HG03196 (cell line): ENCODE measurements around the gene ABITRAM.
"Not testable (repeated sequence)": the region's sequence is repeated elsewhere in the genome, so short reads cannot be mapped to it uniquely, and the experiment has no call there.

Source experiments
- ATAC-seq: cut with Tn5 transposase; IDR thresholded peaks from one replicate; pipeline ENCODE4 v1.9.1; 2021; ENCODE audit not compliant: unreplicated experiment

The ABITRAM gene

GRCh38 chr9:108934323-108934893 lies at the start of gene ABITRAM:
TSS of gene ABITRAM (plus strand) at chr9:108934400. CDS start at chr9:108934487, 87 bp downstream.
- ATAC-seq = peak; percentile 79

GRCh38 chr9:108884701-108885100 lies 49.5 kb upstream of the ABITRAM start:
- ATAC-seq = no peak

- ATAC-seq = peak; percentile 98
These were observed 48.4 kb upstream of the ABITRAM start for GRCh38 chr9:108885643-108886348.

GRCh38 chr9:108886594-108887271 lies 47.5 kb upstream of the ABITRAM start:
- ATAC-seq = not testable (repeated sequence)

- ATAC-seq = no peak
These were observed 44.5 kb upstream of the ABITRAM start for GRCh38 chr9:108889649-108890067.

- ATAC-seq = no peak
These were observed 39.8 kb upstream of the ABITRAM start for GRCh38 chr9:108894225-108894997.

GRCh38 chr9:108897324-108898096 lies 36.7 kb upstream of the ABITRAM start:
- no peak for ATAC-seq

- ATAC-seq = not testable (repeated sequence)
These were observed 35.0 kb upstream of the ABITRAM start for GRCh38 chr9:108899023-108899695.

- no peak for ATAC-seq
These were observed 34.0 kb upstream of the ABITRAM start for GRCh38 chr9:108900176-108900575.

- ATAC-seq = no peak
These were observed 30.6 kb upstream of the ABITRAM start for GRCh38 chr9:108903420-108904103.

GRCh38 chr9:108904161-108904560 lies 30.0 kb upstream of the ABITRAM start:
- ATAC-seq = no peak

GRCh38 chr9:108905494-108905893 lies 28.7 kb upstream of the ABITRAM start:
- ATAC-seq = no peak

- ATAC-seq = no peak
These were observed 23.8 kb upstream of the ABITRAM start for GRCh38 chr9:108910402-108910801.

GRCh38 chr9:108910914-108911313 lies 23.3 kb upstream of the ABITRAM start:
- ATAC-seq = no peak

GRCh38 chr9:108911820-108912219 lies 22.4 kb upstream of the ABITRAM start:
- no peak for ATAC-seq

- no peak for ATAC-seq
These were observed 20.8 kb upstream of the ABITRAM start for GRCh38 chr9:108913391-108913790.

GRCh38 chr9:108919517-108919916 lies 14.7 kb upstream of the ABITRAM start:
- ATAC-seq = no peak

- not testable (repeated sequence) for ATAC-seq
These were observed 13.8 kb upstream of the ABITRAM start for GRCh38 chr9:108920401-108920800.

GRCh38 chr9:108921200-108921599 lies 13.0 kb upstream of the ABITRAM start:
- ATAC-seq = no peak
